A549 (cell line): ENCODE measurements around the gene KIAA0232.

Source experiments
- GATA3 ChIP-seq: IDR thresholded peaks from 2 replicates; pipeline ENCODE4 v1.6.1; 2012; ENCODE audit warnings: borderline replicate concordance
- HDAC2 ChIP-seq: fragments of 200-600 bp; sonication (generic); IDR thresholded peaks from 2 replicates; pipeline ENCODE4 v1.6.1; 2016
- TF ChIP-seq, protein P1 (sequence below): fragments of >200 bp; sonication (Bioruptor Twin); formaldehyde crosslinking; IDR thresholded peaks from 3 replicates; pipeline ENCODE4 v1.5.1; 2016
- TF ChIP-seq, protein P2 (sequence below): fragments of 450-650 bp; IDR thresholded peaks from 2 replicates; pipeline ENCODE4 v1.6.1; 2014; ENCODE audit warnings: antibody characterized with exemption
- TF ChIP-seq, protein P3 (sequence below): fragments of 200-600 bp; sonication (generic); IDR thresholded peaks from 2 replicates; pipeline ENCODE4 v1.6.1; 2016; ENCODE audit warnings: antibody characterized with exemption, mild to moderate bottlenecking, moderate library complexity

DNA sequence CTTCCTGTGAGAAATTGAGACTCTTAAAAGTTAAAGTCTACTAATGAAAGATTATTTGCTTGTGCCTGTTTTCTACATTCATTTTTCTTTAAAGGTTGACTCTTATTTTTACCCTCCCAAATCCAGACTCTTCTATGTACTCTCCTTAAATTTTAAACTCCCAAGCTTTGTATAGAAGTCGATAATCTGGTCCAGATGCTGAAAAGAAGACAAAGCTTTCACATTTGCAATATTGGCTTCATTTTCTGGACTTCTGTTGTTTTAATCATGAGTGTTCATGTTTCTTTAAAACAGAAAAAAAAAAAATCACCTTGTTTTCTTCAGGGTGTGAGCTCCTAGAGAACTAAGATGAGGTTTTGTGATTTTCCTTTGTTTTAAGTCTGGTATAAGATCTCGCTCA lies 73.9 kb downstream of the KIAA0232 start:
- TF ChIP-seq, protein P1, sequence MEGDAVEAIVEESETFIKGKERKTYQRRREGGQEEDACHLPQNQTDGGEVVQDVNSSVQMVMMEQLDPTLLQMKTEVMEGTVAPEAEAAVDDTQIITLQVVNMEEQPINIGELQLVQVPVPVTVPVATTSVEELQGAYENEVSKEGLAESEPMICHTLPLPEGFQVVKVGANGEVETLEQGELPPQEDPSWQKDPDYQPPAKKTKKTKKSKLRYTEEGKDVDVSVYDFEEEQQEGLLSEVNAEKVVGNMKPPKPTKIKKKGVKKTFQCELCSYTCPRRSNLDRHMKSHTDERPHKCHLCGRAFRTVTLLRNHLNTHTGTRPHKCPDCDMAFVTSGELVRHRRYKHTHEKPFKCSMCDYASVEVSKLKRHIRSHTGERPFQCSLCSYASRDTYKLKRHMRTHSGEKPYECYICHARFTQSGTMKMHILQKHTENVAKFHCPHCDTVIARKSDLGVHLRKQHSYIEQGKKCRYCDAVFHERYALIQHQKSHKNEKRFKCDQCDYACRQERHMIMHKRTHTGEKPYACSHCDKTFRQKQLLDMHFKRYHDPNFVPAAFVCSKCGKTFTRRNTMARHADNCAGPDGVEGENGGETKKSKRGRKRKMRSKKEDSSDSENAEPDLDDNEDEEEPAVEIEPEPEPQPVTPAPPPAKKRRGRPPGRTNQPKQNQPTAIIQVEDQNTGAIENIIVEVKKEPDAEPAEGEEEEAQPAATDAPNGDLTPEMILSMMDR = no peak
- TF ChIP-seq HDAC2 (no peak), GATA3 (no peak)
- TF ChIP-seq, protein P2, sequence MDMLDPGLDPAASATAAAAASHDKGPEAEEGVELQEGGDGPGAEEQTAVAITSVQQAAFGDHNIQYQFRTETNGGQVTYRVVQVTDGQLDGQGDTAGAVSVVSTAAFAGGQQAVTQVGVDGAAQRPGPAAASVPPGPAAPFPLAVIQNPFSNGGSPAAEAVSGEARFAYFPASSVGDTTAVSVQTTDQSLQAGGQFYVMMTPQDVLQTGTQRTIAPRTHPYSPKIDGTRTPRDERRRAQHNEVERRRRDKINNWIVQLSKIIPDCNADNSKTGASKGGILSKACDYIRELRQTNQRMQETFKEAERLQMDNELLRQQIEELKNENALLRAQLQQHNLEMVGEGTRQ = no peak
- TF ChIP-seq, protein P3, sequence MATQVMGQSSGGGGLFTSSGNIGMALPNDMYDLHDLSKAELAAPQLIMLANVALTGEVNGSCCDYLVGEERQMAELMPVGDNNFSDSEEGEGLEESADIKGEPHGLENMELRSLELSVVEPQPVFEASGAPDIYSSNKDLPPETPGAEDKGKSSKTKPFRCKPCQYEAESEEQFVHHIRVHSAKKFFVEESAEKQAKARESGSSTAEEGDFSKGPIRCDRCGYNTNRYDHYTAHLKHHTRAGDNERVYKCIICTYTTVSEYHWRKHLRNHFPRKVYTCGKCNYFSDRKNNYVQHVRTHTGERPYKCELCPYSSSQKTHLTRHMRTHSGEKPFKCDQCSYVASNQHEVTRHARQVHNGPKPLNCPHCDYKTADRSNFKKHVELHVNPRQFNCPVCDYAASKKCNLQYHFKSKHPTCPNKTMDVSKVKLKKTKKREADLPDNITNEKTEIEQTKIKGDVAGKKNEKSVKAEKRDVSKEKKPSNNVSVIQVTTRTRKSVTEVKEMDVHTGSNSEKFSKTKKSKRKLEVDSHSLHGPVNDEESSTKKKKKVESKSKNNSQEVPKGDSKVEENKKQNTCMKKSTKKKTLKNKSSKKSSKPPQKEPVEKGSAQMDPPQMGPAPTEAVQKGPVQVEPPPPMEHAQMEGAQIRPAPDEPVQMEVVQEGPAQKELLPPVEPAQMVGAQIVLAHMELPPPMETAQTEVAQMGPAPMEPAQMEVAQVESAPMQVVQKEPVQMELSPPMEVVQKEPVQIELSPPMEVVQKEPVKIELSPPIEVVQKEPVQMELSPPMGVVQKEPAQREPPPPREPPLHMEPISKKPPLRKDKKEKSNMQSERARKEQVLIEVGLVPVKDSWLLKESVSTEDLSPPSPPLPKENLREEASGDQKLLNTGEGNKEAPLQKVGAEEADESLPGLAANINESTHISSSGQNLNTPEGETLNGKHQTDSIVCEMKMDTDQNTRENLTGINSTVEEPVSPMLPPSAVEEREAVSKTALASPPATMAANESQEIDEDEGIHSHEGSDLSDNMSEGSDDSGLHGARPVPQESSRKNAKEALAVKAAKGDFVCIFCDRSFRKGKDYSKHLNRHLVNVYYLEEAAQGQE = no peak
